Thymus (tissue), 11 donors: Measurements from ENCODE around the gene KMT2D. TPM values are rescaled to one million over a fixed set of nuclear protein-coding genes. Genes with fewer than 3 reads are reported as not detected.

Source experiments
- DNase-seq, 9 donors: peaks; one replicate each; pipeline ENCODE4 v3.0.0-alpha.2; 2013; ENCODE audit warnings: low spot score in 9 of 9, low read depth in 6 of 9, missing footprints in 1 of 9
- H3K27ac ChIP-seq, 2 donors: one replicate each; pipeline ENCODE4 v1.5.1; 2013; ENCODE audit warnings: control low read depth in 1 of 2, low read depth in 1 of 2, low read length in 1 of 2, mild to moderate bottlenecking in 1 of 2, moderate library complexity in 1 of 2
- H3K27me3 ChIP-seq, 2 donors: one replicate each; pipeline ENCODE4 v1.5.1; 2013; ENCODE audit warnings: low read length in 1 of 2; ENCODE audit not compliant: control insufficient read depth in 2 of 2, insufficient read depth in 1 of 2
- H3K36me3 ChIP-seq, 2 donors: one replicate each; pipeline ENCODE4 v1.5.1; 2013; ENCODE audit warnings: low read length in 1 of 2, mild to moderate bottlenecking in 1 of 2, moderate library complexity in 1 of 2; ENCODE audit not compliant: control insufficient read depth in 2 of 2, insufficient read depth in 2 of 2
- H3K4me1 ChIP-seq, 2 donors: one replicate each; pipeline ENCODE4 v1.5.1; 2013; ENCODE audit warnings: low read length in 2 of 2; ENCODE audit not compliant: control insufficient read depth in 2 of 2, insufficient read depth in 2 of 2
- H3K4me3 ChIP-seq, 2 donors: one replicate each; pipeline ENCODE4 v1.5.1; 2013; ENCODE audit warnings: low read length in 2 of 2, control low read depth in 1 of 2, mild to moderate bottlenecking in 1 of 2
- H3K9me3 ChIP-seq, 2 donors: one replicate each; pipeline ENCODE4 v1.5.1; 2013; ENCODE audit warnings: low read length in 1 of 2, mild to moderate bottlenecking in 1 of 2; ENCODE audit not compliant: control insufficient read depth in 2 of 2, insufficient read depth in 1 of 2
- WGBS: extraction: QIAGEN DNeasy Blood & Tissue Kit; methylation state at CpG from one replicate; pipeline ENCODE4 v1.1.7; 2013; 5-methylcytosine and 5-hydroxymethylcytosine counted together
- polyA plus RNA-seq: library from polyadenylated mRNA; stranded (reverse); fragments of 200-250 nt; gene quantifications from one replicate; pipeline ENCODE4 v1.2.3, GENCODE V29; 2013
- total RNA-seq: library from RNA; stranded (reverse); fragments of 120-200 nt; gene quantifications from one replicate; pipeline ENCODE4 v1.2.4, GENCODE V29; 2013
- donor health status: healthy.

Gene KMT2D
- total and polyA plus RNA-seq, 2 donors: 13.3 to 37.4 TPM

GRCh38 chr12:49027846-49028555 is 32.6 kb downstream of the KMT2D start:
- Histone ChIP-seq H3K9me3 (no peaks in the 10 kb centered on the region), H3K27me3 (no peaks in the 10 kb centered on the region), H3K4me1 (no peaks in the 10 kb centered on the region), H3K27ac (no peak overlapping the region), H3K36me3 (peaks cover 86 to 99% of the 10 kb centered on the region in 2 donors), H3K4me3 (no peak overlapping the region)
- DNase-seq: no peak
- 97% methylated on average over 9 of the region's 9 CpGs for WGBS

- Histone ChIP-seq H3K36me3 (peaks cover 86 to 99% of the 10 kb centered on the region in 2 donors), H3K27me3 (no peaks in the 10 kb centered on the region), H3K27ac (no peak overlapping the region), H3K4me1 (no peaks in the 10 kb centered on the region), H3K9me3 (no peaks in the 10 kb centered on the region), H3K4me3 (no peak overlapping the region)
- DNase-seq: no peak
- WGBS: 98% methylated on average over 26 of the region's 26 CpGs
These were observed 33.7 kb downstream of the KMT2D start for GRCh38 chr12:49026678-49027480.

- no peak for DNase-seq
- H3K4me1 ChIP-seq: no peaks in the 10 kb centered on the region
- no peak overlapping the region for H3K27ac ChIP-seq
- no peaks in the 10 kb centered on the region for H3K9me3 ChIP-seq
- H3K27me3 ChIP-seq: no peaks in the 10 kb centered on the region
- WGBS: 98% methylated on average over 21 of the region's 21 CpGs
- peaks cover 86 to 99% of the 10 kb centered on the region in 2 donors for H3K36me3 ChIP-seq
- H3K4me3 ChIP-seq: no peak overlapping the region
These were observed 34.5 kb downstream of the KMT2D start for GRCh38 chr12:49026101-49026500.

GRCh38 chr12:49025463-49025862 is 35.1 kb downstream of the KMT2D start:
- H3K4me1 ChIP-seq: no peaks in the 10 kb centered on the region
- no peaks in the 10 kb centered on the region for H3K27me3 ChIP-seq
- no peaks in the 10 kb centered on the region for H3K9me3 ChIP-seq
- H3K36me3 ChIP-seq: peaks cover 86 to 98% of the 10 kb centered on the region in 2 donors
- DNase-seq: no peak
- H3K4me3 ChIP-seq: no peak overlapping the region
- H3K27ac ChIP-seq: no peak overlapping the region
- WGBS: 97% methylated on average over 4 of the region's 4 CpGs

GRCh38 chr12:49024543-49024942 is 36.1 kb downstream of the KMT2D start:
- 98% methylated on average over 12 of the region's 12 CpGs for WGBS
- Histone ChIP-seq H3K27ac (no peak overlapping the region), H3K9me3 (no peaks in the 10 kb centered on the region), H3K36me3 (peaks cover 78 to 89% of the 10 kb centered on the region in 2 donors), H3K4me3 (no peak overlapping the region), H3K27me3 (no peaks in the 10 kb centered on the region), H3K4me1 (peaks cover 2 to 6% of the 10 kb centered on the region in 2 donors)
- DNase-seq: no peak

GRCh38 chr12:49023812-49024211 is 36.8 kb downstream of the KMT2D start:
- Histone ChIP-seq H3K4me1 (peaks cover 4 to 13% of the 10 kb centered on the region in 2 donors), H3K36me3 (peaks cover 74 to 82% of the 10 kb centered on the region in 2 donors), H3K27me3 (no peaks in the 10 kb centered on the region), H3K4me3 (no peak overlapping the region), H3K27ac (no peak overlapping the region), H3K9me3 (no peaks in the 10 kb centered on the region)
- WGBS: 97% methylated on average over 2 of the region's 2 CpGs
- DNase-seq: no peak

GRCh38 chr12:49022558-49023178 is 37.9 kb downstream of the KMT2D start:
- H3K9me3 ChIP-seq: no peaks in the 10 kb centered on the region
- no peaks in the 10 kb centered on the region for H3K27me3 ChIP-seq
- peaks cover 62 to 70% of the 10 kb centered on the region in 2 donors for H3K36me3 ChIP-seq
- DNase-seq: no peak
- no peak overlapping the region for H3K27ac ChIP-seq
- peaks cover 8 to 18% of the 10 kb centered on the region in 2 donors for H3K4me1 ChIP-seq
- H3K4me3 ChIP-seq: no peak overlapping the region
- WGBS: 98% methylated on average over 15 of the region's 15 CpGs

- no peak overlapping the region for H3K27ac ChIP-seq
- H3K4me1 ChIP-seq: peaks cover 13 to 21% of the 10 kb centered on the region in 2 donors
- 97% methylated on average over 11 of the region's 11 CpGs for WGBS
- H3K36me3 ChIP-seq: peaks cover 49 to 58% of the 10 kb centered on the region in 2 donors
- H3K9me3 ChIP-seq: no peaks in the 10 kb centered on the region
- H3K27me3 ChIP-seq: no peaks in the 10 kb centered on the region
- H3K4me3 ChIP-seq: no peak overlapping the region
- no peak for DNase-seq
These were observed 39.2 kb downstream of the KMT2D start for GRCh38 chr12:49021292-49021915.
